Bone marrow (tissue), 2 donors: ENCODE results near the gene DNAH8.
"Not testable (repeated sequence)": the region's sequence is repeated elsewhere in the genome, so short reads cannot be mapped to it uniquely, and the experiment has no call there.

ENCODE experiments used
- DNase-seq, 2 donors: peaks; one replicate each; lab custom pipeline; 2025; lab: John Stamatoyannopoulos, UW

DNAH8 gene

DNA sequence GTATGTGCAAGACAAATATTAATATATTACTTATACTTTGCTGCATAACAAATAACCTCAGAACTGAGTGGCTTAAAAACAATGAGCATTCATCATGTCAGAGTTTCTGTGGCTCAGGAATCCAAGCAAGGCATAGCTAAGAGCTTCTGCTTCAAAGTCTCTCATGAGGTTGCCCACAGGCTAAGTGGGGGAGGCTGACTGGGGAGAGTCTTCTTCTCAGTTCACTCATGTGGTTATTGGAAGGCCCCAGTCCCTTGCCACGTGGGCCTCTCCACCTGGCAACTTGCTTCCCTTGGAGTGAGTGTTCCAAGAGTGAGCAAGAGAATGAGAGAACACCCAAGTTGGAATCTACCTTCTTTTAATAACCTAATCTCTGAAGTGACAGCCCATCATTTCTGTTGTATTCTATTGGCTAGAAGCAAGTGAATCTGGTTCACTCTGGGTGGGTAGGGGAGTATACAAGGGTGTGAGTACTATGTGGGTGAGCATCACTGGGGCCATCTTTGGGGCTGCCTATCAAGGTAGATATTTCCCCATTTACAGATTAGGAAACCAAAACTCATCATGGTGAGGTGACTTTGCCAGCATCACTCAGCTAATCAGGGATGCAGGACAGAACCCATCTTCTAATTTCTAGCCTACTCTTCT lies 36.0 kb downstream of the DNAH8 start:
- no peak for DNase-seq

DNA sequence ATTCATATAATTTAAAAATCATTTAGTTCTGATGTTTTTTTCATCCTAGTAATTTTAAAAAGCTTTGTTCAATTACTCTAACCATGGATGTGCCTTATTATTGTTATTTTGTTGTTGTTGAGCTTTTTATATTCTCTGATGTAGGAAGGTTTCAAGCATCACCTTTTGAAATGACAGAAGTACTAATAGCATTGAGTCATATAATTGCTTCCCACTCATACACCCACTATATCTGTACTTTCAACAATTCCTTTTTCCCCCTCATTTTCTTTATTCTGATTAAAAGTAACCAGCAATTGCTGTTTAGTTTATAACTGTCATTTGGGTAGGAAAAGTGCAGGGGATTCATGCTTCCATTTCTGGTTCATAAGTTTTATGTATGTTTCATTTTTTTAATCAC lies 38.6 kb downstream of the DNAH8 start:
- no peak for DNase-seq

DNA sequence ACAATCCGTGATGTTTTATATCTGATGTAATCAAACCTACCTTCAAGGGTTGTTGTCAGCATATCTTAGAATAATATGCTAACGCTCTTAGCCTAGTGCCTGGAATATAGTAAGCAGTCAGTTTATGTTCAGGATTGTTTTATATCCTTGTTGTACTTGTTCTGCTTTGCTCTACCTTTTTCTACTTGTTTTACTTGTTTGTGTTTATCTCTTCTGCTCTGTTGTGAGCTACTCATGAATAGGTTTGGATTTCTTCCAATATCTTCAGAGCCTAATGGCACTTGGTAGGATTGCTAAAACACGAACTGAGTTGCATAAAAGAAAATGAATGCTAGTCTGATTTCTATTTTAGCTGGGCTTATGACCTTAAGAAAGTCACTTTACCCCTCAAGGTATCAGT lies 40.1 kb downstream of the DNAH8 start:
- no peak for DNase-seq

DNA sequence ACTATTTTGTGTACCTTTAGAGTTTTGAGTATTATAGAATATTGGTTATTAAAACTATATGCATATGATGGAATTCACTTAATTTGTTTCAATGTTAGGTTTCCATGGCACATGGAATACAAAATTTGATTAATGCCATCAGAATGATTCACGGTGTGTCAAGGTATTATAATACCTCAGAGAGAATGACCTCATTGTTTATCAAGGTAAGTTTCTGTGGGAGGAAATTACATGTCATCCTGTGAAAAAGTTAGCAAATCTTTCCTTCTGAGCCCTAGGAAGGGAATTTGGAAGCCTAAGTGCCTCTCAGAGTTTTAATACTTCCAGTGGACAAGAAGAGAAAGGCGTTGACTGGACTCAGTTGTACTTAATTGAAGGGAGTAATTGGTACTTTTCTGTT lies 40.8 kb downstream of the DNAH8 start:
- DNase-seq, result no peak

DNA sequence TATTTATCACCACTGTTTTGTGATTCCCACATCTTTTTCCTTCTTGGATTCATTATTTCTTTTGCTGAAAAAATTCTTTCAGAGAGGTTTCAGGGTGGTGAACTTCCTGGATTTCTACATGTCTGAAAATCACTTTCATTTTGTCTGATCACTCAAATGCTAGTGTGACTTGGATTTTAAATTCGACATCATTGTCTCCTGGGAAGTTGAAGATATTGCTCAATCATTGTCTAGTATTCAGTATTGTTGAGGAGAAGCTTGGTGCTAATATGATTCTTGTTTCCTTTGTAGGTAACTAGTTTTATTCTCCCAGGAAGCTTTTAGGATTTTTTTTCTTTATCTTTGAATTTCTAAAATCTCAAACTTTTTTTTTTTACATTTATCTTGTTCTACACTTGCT lies 45.0 kb downstream of the DNAH8 start:
- no peak for DNase-seq

DNA sequence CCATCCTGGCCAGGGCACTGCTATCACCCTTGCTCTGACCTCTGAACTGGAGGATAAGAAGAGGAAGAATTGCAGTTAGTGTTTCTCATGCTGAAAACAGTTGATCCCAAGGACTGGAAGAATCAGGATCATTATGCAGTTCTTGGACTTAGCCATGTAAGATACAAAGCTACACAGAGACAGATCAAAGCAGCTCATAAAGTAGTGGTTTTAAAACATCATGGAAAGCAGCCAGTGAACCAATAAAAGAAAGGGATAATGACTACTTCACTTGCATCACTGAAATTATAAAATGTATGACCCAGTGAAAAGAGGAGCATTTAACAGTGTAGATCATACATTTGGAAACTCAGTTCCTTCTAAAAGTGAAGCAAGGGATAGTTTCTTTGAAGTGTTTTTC lies 47.7 kb downstream of the DNAH8 start:
- DNase-seq, result no peak

DNA sequence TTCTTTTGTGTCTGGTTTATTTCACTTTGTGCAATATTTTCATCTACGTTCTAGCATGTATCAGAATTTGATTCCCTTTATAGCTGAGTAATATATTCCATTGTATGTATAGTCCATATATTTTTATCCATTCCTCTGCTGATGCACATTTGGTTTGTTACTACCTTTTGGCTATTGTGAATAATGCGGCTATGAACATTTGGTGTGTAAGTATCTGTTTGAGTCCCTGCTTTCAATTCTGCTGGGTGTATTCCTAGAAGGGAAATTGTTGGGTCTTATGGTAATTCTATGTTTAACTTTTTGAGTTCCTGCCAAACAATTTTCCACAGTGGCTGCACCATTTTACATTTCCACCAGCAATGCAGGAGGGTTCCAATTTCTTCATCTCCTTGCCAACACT lies 52.4 kb downstream of the DNAH8 start:
- no peak for DNase-seq

DNA sequence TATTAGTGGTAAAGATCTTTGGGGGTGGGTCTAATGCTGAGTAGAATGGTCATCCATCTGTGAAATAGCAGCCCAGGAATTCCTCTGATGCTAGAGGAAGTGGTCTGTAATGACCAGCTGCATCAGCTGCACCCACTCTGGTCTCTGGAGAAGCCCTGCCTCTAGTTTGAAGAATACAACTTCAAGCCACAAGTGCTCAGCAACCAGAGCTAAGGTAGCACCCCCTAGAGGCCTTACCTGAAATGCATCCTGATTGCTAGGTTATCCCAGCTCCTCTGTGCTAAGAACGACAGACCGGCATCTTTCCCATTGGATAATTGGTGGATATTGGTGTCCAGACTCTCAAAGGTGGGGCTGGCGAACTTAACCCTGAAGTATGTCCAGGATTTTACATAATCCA lies 58.2 kb downstream of the DNAH8 start:
- DNase-seq, result no peak

DNA sequence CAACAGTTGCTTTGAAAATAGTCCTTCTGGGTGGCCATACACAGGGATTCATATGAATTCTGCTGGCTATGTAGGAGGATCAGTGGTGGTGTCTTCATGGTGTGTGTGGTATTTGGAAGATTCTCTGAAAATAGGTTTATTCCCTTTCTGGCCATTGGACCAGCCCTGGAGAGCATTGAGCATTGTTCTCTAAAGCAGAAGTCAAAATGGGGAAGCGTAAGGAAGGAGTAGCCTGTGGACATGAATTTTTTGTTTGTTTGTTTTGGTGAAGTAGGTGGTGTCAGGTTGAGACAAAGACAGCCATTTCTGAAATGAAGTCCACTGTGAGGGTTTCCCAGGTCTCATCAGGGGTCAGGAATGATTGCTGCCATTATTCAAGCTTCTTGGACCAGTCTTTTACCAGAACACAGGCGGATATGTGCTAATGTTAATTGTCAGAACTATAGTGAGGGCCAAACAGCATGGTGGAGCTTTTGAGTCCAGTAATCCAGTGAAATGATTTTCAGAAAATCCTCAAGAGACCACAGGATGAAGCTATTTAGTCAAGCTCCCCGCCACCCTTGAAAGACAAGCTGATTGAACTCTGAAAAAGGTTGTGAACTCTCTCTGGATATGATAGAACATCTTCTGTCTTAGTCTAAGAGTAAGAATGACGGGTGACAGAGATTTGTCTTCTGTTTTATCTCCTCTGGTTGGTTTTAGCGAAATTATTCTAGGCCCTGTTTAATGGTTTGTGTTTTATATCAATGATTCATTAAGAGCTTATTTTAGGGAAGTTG lies 60.0 kb downstream of the DNAH8 start:
- no peak for DNase-seq

DNA sequence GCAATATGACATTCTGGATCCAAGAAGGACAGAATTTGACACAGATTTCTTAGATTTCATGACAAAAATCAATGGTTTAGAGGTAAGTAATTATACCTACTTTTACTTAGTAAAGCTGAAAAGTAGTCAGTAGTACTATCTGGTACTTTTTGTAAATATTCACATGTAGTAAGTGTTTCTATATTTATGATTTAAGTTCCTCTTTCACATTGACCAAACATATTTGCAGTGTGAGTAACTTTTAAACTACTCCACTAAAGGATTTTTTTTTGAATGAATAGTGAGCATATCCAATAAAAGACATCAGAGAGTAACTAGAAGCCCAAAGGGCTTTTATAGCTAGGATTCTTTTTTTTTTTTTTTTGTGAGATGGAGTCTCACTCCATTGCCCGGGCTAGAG lies 60.8 kb downstream of the DNAH8 start:
- DNase-seq, result no peak

DNA sequence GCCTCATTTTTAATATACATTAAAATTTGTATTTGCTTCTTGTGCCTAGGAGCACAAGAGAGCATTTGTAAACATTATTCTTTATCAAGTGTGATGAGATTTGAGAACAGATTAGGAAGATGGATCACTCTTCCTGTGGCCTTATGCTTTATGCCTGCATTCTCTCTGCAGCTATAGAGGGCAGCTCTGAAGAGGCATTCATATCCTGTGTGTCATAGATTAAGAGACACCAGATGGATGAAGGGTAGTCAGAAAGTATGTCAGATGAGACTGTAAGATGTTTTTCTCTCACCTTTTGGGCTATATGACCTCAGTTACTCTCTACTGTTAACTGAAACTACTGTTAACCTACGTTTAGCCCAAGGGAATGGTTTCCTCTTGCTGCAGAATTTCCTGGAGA lies 61.4 kb downstream of the DNAH8 start:
- no peak for DNase-seq

DNA sequence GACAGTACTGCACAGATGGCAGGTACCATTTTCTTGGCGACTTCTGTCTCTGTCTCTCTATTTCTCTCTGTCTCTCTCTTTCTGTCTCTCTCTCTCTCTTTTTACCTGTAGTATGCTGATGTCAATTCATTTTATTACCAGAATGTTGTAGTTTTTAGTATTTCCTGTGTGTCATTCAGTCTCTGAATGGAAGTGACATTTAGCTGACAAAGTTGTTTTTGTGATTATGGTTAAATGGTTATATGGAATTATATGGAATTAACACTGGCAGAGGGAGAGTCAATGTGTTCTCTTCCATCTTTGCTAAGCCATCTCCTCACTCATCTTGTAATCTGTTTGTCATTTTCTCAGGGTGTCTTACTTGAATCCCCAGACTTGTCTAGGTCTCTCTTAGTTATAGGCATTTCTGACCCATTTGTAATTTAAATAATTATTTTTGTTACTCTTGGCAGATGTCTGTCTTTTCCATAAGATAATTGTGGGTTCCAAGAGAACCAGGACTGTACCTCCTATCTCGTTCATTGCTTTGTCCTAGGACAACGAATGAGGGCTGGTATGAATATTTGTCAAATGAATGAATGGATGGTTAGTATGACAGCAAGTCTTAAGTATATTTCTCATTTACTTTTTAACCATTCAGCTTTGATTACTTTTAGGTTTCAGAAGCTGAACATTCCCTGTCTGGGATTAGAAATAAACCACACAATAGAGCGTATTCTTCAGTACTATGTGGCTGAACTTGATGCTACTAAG lies 64.4 kb downstream of the DNAH8 start:
- DNase-seq, result no peak

DNA sequence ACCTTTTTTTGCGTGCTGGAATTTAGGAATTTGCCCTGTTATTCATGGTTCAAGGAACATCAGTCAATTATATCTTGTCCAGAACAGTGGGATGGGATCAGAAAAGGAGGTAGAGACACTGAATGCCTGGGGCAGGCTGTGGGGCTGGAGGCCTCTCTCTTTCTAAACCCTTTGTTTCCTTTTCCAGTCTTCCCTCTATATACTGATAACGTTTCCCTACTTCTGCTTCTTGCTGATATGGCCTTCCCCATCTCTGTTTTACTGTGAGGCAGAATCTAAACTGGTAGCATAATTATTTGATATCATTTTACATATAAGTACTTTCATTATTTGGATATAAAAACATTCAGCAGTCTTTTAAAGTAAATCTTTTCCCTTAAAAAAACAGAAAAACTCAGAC lies 67.5 kb downstream of the DNAH8 start:
- DNase-seq, result no peak

DNA sequence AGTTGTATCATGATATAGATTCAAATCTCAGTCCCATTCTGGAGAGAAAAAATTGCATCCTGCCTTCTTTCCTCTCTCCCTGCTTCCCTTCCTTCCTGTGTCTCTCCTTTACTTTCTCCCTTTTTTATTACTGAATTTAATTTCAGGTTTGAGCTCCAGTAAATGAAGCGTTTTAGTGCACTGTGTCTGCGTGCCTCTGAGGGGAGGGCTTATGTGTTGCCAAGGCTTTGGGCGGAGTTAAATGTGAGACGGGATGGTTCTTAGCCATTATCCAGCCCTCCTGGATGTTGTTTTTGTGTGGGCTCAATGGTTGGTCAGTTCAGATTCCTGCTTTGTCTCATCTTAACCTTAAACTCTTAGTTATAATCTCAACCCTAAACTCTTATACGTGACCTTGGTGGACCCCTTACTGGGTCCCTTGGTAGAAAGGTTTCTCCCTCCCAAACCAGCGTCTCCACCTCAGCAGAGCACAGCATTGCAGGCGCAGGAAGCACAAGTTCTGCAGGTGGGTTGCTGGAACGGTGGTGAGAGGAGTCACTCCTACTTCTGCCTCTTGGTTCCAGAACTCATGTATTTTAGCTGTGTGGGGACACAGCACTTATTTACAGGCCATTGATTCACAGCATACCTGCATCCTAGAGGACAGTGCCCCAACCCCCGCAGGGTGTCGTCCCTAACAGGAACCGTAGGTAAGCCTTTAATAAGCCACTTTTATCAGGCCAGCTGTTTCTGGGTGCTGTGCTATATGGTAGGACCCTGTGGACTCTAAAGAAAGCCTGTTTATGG lies 68.5 kb downstream of the DNAH8 start:
- DNase-seq, result no peak

DNA sequence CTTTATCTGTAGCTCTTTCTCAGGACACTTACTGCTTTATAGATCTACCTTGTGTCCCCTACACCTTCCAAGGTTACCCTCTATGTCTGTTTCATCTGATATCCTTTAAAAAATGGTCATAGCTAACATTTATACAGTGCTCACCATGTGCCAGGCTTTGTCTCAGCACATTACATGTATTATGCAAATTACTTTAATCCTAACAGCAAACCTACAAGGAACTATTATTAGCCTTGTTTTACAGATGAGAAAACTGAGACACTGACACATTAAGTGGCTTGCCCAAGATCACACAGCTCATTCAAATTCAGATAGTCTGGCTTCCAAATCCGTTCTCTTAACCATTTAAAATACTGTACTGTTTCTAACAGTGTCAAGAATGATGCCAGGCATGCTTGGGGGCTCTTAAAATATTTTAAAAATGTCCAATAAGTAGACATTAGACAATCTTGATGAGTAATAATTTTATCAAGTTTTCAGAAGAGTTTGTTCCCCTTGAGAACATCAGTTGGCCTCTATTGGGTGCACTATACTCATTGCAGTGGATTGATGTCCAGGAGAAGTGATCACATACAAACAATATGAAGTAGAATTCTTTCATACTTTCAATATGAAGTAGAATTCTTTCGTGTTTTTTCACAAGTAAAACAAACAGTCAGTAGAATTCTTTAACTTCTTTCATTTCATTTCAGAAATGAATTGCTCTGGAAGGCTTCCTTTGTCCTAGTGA lies 69.6 kb downstream of the DNAH8 start:
- DNase-seq, result no peak

DNA sequence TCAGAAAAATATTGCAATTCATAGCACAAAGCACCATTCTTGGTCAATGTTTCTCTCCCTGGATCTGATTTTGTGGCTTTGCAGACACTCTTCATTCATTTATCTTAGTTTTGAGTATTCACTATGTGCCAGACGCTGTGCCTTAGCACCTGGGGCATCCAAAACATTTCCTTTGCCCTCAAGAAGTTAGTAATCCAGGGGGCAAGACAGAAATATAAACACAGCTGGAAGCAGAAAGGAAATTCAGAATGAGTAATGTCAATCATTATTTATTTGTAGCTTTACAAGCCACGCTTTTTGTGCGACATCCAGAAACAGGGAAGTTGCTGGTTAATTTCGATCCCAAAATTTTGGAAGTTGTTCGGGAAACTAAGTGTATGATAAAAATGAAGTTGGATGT lies 71.4 kb downstream of the DNAH8 start:
- DNase-seq, result no peak

DNA sequence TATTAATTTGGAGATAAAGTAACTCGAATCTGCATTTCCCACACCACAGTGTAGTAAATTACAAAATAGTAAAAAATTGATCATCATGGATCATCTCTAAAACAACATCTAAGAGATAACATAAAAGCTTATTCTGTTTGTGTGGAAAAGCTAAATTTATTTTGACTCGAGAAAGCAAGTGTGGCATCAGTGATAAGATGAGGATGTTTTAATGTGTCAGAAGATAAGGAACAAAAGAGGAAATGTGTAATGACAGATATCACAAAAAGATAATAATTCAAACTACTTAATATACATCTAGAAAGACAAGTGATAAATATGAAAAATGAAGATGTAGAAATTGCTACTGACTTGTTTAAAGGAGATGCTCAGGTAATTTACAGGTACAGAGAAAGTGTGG lies 74.1 kb downstream of the DNAH8 start:
- DNase-seq, result no peak

DNA sequence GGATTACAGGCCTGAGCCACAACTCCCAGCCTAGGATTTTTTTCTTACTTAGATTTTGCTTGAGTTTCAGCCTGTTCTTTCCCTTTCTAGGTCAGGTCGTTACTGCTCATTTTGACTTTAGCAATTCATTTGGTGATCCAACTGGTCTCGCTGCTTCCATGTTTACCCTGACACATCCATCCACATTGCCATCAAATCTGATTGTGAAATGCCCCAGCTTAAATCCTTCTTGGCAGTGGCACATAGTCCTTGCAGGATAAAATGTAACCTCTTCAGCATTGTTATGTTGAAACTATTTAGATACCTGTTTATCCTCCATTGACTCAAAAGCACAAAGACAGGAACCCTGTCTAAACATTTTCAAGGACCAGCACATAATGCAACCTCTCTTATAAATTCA lies 77.2 kb downstream of the DNAH8 start:
- DNase-seq, result no peak

DNA sequence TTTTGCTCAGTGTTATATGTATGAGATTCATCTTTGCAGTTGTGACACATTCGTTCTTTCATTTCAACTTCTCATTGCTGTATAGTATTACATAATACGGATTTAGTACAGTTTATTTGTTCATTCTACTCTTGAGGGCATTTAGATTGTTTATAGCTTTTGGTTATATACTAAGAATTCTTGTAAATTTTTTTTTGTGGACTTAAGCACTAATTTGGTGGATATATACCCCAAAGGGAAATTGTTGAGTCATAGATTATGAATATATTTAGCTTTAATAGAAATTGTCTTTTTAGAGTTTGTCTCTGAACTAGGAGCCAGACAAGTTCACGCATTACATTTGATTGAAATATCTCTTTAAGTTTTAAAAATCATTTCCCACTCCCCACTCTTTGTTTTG lies 79.6 kb downstream of the DNAH8 start:
- DNase-seq, result no peak

DNA sequence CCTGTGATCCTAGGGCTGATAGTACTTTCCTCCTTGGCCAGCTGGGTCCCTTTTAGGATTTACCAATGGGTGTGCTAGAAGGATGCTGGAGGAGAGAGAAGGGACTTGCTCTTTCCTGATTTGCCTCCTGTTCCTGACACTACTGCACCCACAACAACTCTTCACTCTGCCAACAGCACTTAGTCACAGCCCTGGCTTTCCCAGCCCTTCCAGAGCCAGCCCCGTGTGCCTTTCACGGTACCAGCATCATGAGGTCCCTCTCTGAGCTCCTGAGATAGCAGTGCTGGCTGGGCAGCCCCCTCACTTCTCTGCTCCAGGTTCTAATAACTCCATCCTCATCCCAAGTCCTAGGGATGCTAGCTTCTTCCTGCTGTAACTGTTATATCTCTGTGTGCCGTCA lies 80.9 kb downstream of the DNAH8 start:
- no peak for DNase-seq

DNA sequence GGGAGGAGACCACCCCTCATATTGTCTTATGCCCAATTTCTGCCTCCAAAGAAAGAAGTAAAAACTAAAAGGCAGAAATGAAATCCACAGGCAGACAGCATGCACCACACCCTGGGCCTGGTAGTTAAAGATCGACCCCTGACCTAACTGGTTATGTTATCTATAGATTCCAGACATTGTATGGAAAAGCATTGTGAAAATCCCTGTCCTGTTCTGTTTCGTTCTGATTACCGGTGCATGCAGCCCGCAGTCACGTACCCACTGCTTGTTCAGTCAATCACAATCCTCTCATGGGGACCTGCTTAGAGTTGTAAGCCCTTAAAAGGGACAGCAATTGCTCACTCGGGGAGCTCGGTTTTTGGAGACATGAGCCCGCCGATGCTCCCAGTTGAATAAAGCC lies 81.3 kb downstream of the DNAH8 start:
- DNase-seq, result not testable (repeated sequence)

DNA sequence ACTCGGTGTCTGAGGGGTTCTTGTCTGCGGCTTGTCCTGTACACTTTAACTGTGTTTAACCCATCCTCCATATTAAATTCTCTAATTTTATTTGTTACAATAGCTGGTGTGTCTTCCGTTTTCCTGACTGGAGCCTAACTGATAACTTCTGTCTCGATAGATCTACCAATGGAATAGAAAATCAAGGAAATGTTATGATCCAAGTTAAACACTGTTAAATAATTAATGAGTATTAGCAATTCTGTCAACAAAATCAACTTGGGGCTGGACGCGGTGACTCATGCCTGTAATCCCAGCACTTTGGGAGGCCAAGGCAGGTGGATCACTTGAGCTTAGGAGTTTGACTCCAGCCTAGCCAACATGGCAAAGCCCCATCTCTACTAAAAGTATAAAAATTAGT lies 81.7 kb downstream of the DNAH8 start:
- DNase-seq, result no peak
